ENCODE results near the gene CDKAL1. TPM values are rescaled to one million over a fixed set of nuclear protein-coding genes. Genes with fewer than 3 reads are reported as not detected.

CDKAL1 gene
- total and polyA plus RNA-seq, 2 donors from 2014 or later, result 4.6 to 20.2 TPM

- Histone ChIP-seq H3K9me3 (ENCODE audit: control insufficient read depth in 2 of 3, insufficient read depth in 1 of 3, low read length in 3 of 3) (no peaks in the 10 kb centered on the region), H3K27ac (ENCODE audit: low read depth in 2 of 2, low read length in 2 of 2) (no peak overlapping the region), H3K4me3 (ENCODE audit: low read length in 3 of 3) (no peak overlapping the region), H3K4me1 (ENCODE audit: control insufficient read depth in 2 of 3, insufficient read depth in 2 of 3, low read depth in 1 of 3, low read length in 3 of 3) (no peaks in the 10 kb centered on the region), H3K27me3 (ENCODE audit: control insufficient read depth, insufficient read depth, low read length) (no peaks in the 10 kb centered on the region), H3K36me3 (ENCODE audit: control insufficient read depth in 2 of 3, insufficient read depth in 3 of 3, low read length in 3 of 3) (no peaks in the 10 kb centered on the region), H3K9ac (ENCODE audit: low read length in 3 of 3) (no peak overlapping the region)
- DNase-seq (no peak), FAIRE-seq (no peak)
- no peak for TF ChIP-seq CTCF (IDR thresholded peaks at IDR 0.05; ENCODE audit: borderline replicate concordance, extremely low read depth, insufficient read depth)
- intact Hi-C loops (cut with DNase I), result no loop called here
Observed at GRCh38 chr6:20931093-20931492, 396.8 kb downstream of the CDKAL1 start.

GRCh38 chr6:20931772-20932171 lies 397.5 kb downstream of the CDKAL1 start:
- no peak overlapping the region for H3K9ac ChIP-seq (ENCODE audit: low read length in 3 of 3)
- H3K36me3 ChIP-seq (ENCODE audit: control insufficient read depth in 2 of 3, insufficient read depth in 3 of 3, low read length in 3 of 3), result no peaks in the 10 kb centered on the region
- DNase-seq, result no peak
- H3K27me3 ChIP-seq (ENCODE audit: control insufficient read depth, insufficient read depth, low read length), result no peaks in the 10 kb centered on the region
- no peaks in the 10 kb centered on the region for H3K4me1 ChIP-seq (ENCODE audit: control insufficient read depth in 2 of 3, insufficient read depth in 2 of 3, low read depth in 1 of 3, low read length in 3 of 3)
- no peak for TF ChIP-seq CTCF (IDR thresholded peaks at IDR 0.05; ENCODE audit: borderline replicate concordance, extremely low read depth, insufficient read depth)
- H3K4me3 ChIP-seq (ENCODE audit: low read length in 3 of 3), result no peak overlapping the region
- intact Hi-C loops (cut with DNase I), result no loop called here
- no peak for FAIRE-seq
- H3K27ac ChIP-seq (ENCODE audit: low read depth in 2 of 2, low read length in 2 of 2), result no peak overlapping the region
- no peaks in the 10 kb centered on the region for H3K9me3 ChIP-seq (ENCODE audit: control insufficient read depth in 2 of 3, insufficient read depth in 1 of 3, low read length in 3 of 3)

- no peak for TF ChIP-seq CTCF (IDR thresholded peaks at IDR 0.05; ENCODE audit: borderline replicate concordance, extremely low read depth, insufficient read depth)
- no peak overlapping the region for H3K9ac ChIP-seq (ENCODE audit: low read length in 3 of 3)
- no peak overlapping the region for H3K4me3 ChIP-seq (ENCODE audit: low read length in 3 of 3)
Observed at GRCh38 chr6:20932284-20932683, 398.0 kb downstream of the CDKAL1 start.

More at GRCh38 chr6:20932284-20932683, 398.0 kb downstream of the CDKAL1 start:
- no peak overlapping the region for H3K27ac ChIP-seq (ENCODE audit: low read depth in 2 of 2, low read length in 2 of 2)
- no peaks in the 10 kb centered on the region for H3K36me3 ChIP-seq (ENCODE audit: control insufficient read depth in 2 of 3, insufficient read depth in 3 of 3, low read length in 3 of 3)
- intact Hi-C loops (cut with DNase I), result no loop called here
- FAIRE-seq (no peak), DNase-seq (no peak)
- H3K9me3 ChIP-seq (ENCODE audit: control insufficient read depth in 2 of 3, insufficient read depth in 1 of 3, low read length in 3 of 3), result no peaks in the 10 kb centered on the region
- no peaks in the 10 kb centered on the region for H3K27me3 ChIP-seq (ENCODE audit: control insufficient read depth, insufficient read depth, low read length)
- no peaks in the 10 kb centered on the region for H3K4me1 ChIP-seq (ENCODE audit: control insufficient read depth in 2 of 3, insufficient read depth in 2 of 3, low read depth in 1 of 3, low read length in 3 of 3)

Measured in kidney (tissue), 14 donors.